Trophoblast cell (in vitro differentiated cells and primary cell): Measurements from ENCODE around the gene MMD2.

Experiments used
- DNase-seq, 2 donors: peaks; one replicate each; pipeline ENCODE4 v3.0.0-alpha.2; 2016
- H2AFZ ChIP-seq: 2 replicates; pipeline ENCODE4 v1.6.1; 2013; ENCODE audit warnings: low read length, moderate library complexity, mild to moderate bottlenecking; ENCODE audit not compliant: insufficient read depth, poor library complexity
- H2AK5ac ChIP-seq: 2 replicates; pipeline ENCODE4 v1.6.1; 2013; ENCODE audit warnings: mild to moderate bottlenecking, low read length
- H2BK120ac ChIP-seq: 2 replicates; pipeline ENCODE4 v1.6.1; 2013; ENCODE audit warnings: low read length, mild to moderate bottlenecking, moderate library complexity; ENCODE audit not compliant: insufficient read depth, poor library complexity
- H2BK12ac ChIP-seq: 2 replicates; pipeline ENCODE4 v1.6.1; 2013; ENCODE audit warnings: mild to moderate bottlenecking, low read length, moderate library complexity
- H2BK5ac ChIP-seq: 2 replicates; pipeline ENCODE4 v1.6.1; 2013; ENCODE audit warnings: low read length, low read depth, moderate library complexity, mild to moderate bottlenecking; ENCODE audit not compliant: poor library complexity
- H3K14ac ChIP-seq: 2 replicates; pipeline ENCODE4 v1.6.1; 2013; ENCODE audit warnings: mild to moderate bottlenecking, low read length
- H3K18ac ChIP-seq: 2 replicates; pipeline ENCODE4 v1.6.1; 2013; ENCODE audit warnings: mild to moderate bottlenecking, low read length
- H3K23ac ChIP-seq: 2 replicates; pipeline ENCODE4 v1.6.1; 2013; ENCODE audit warnings: low read length
- H3K27ac ChIP-seq: 2 replicates; pipeline ENCODE4 v1.5.1; 2013; ENCODE audit warnings: low read depth, mild to moderate bottlenecking, inconsistent platforms, low read length, moderate library complexity
- H3K27me3 ChIP-seq: 2 replicates; pipeline ENCODE4 v1.6.1; 2013; ENCODE audit warnings: inconsistent platforms, mild to moderate bottlenecking, low read length, moderate library complexity; ENCODE audit not compliant: insufficient read depth
- H3K36me3 ChIP-seq, 2 experiments: 1 replicate in 1 of 2; 2 replicates in 1 of 2; pipeline ENCODE4 v1.6.1; 2013; ENCODE audit warnings: low read length in 2 of 2, mild to moderate bottlenecking in 2 of 2, moderate library complexity in 1 of 2; ENCODE audit not compliant: insufficient read depth in 2 of 2, control insufficient read depth in 1 of 2
- H3K4ac ChIP-seq: 2 replicates; pipeline ENCODE4 v1.6.1; 2013; ENCODE audit warnings: low read depth, mild to moderate bottlenecking, low read length, moderate library complexity
- H3K4me1 ChIP-seq, 2 experiments: 1 replicate in 1 of 2; 2 replicates in 1 of 2; pipeline ENCODE4 v1.6.1; 2013; ENCODE audit warnings: low read length in 2 of 2, mild to moderate bottlenecking in 2 of 2, moderate library complexity in 1 of 2; ENCODE audit not compliant: insufficient read depth in 2 of 2, control insufficient read depth in 1 of 2
- H3K4me2 ChIP-seq: 2 replicates; pipeline ENCODE4 v1.6.1; 2013; ENCODE audit warnings: inconsistent platforms, mild to moderate bottlenecking, low read length, moderate library complexity
- H3K4me3 ChIP-seq: 2 replicates; pipeline ENCODE4 v1.5.1; 2013; ENCODE audit warnings: mild to moderate bottlenecking, low read depth, low read length, inconsistent platforms
- H3K79me1 ChIP-seq: one replicate; pipeline ENCODE4 v1.6.1; 2013; ENCODE audit warnings: low read length
- H3K79me2 ChIP-seq: 2 replicates; pipeline ENCODE4 v1.6.1; 2013; ENCODE audit warnings: low read length, mild to moderate bottlenecking; ENCODE audit not compliant: control insufficient read depth, insufficient read depth, poor library complexity
- H3K9ac ChIP-seq: 2 replicates; pipeline ENCODE4 v1.6.1; 2013; ENCODE audit warnings: mild to moderate bottlenecking, low read length
- H3K9me3 ChIP-seq: 2 replicates; pipeline ENCODE4 v1.6.1; 2013; ENCODE audit warnings: low read depth, mild to moderate bottlenecking, control low read depth, inconsistent platforms, low read length; ENCODE audit not compliant: insufficient read depth
- H4K12ac ChIP-seq: 2 replicates; pipeline ENCODE4 v1.6.1; 2013; ENCODE audit warnings: low read depth, mild to moderate bottlenecking, low read length, moderate library complexity
- H4K8ac ChIP-seq: 2 replicates; pipeline ENCODE4 v1.6.1; 2013; ENCODE audit warnings: low read depth, mild to moderate bottlenecking, low read length, moderate library complexity
- H4K91ac ChIP-seq: one replicate; pipeline ENCODE4 v1.6.1; 2013; ENCODE audit warnings: low read depth, mild to moderate bottlenecking, low read length, moderate library complexity
- WGBS: extraction: QIAGEN DNeasy Blood & Tissue Kit; methylation state at CpG from one replicate; pipeline ENCODE4 v1.1.7; 2013; ENCODE audit warnings: missing lambda C conversion rate; ENCODE audit not compliant: insufficient read length, insufficient coverage; ENCODE audit errors: extremely low coverage; 5-methylcytosine and 5-hydroxymethylcytosine counted together

MMD2 gene

DNA sequence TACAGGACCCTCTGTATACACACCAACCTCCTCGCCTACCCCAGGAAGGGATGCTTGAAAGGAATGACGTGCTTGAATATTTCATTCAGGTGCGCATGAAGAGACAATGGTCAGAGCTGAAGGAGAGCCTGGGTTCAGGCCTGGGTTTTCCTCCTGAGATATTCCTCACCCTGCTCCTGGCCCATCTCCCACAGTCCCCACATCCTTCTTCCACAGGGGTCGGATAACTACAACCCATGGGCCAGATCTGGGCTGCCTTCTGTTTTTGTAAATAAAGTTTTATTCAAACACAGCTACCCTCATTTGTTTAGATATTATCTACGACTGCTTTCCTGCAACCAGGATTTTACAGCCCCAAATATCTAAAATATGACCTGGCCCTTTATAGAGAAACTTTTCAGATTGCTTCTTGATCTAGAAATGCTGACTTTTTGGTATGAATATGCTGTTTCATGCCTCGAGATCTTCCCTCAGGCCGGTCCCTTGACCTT, 73.6 kb downstream of the MMD2 start:
- no peak overlapping the region for H3K4me3 ChIP-seq
- H3K27ac ChIP-seq = no peak overlapping the region
- H3K4me1 ChIP-seq = peaks cover 9 to 13% of the 10 kb centered on the region in 2 experiments
- H4K8ac ChIP-seq = no peak overlapping the region
- H2AK5ac ChIP-seq = no peak overlapping the region
- no peak overlapping the region for H3K18ac ChIP-seq
- no peak overlapping the region for H4K12ac ChIP-seq
- no peak overlapping the region for H3K14ac ChIP-seq
- no peak overlapping the region for H2BK5ac ChIP-seq
- no peak overlapping the region for H3K9ac ChIP-seq
- peaks cover 2% of the 10 kb centered on the region for H3K79me2 ChIP-seq
- H3K23ac ChIP-seq = no peak overlapping the region
- no peak overlapping the region for H2BK120ac ChIP-seq
- H3K79me1 ChIP-seq = no peaks in the 10 kb centered on the region
- peaks cover 3% of the 10 kb centered on the region for H3K9me3 ChIP-seq
- no CpG with 5 or more reads among the region's 7 CpGs for whole genome bisulfite sequencing
- H3K36me3 ChIP-seq = no peaks in the 10 kb centered on the region
- no peak for DNase-seq
- no peak overlapping the region for H3K4ac ChIP-seq
- no peak overlapping the region for H2BK12ac ChIP-seq
- peaks cover 5% of the 10 kb centered on the region for H3K27me3 ChIP-seq
- H2AFZ ChIP-seq = no peak overlapping the region
- H4K91ac ChIP-seq = no peak overlapping the region
- no peak overlapping the region for H3K4me2 ChIP-seq

- H3K9ac ChIP-seq = peak overlapping the region; percentile 37
- no peak overlapping the region for H3K4me3 ChIP-seq
These were observed 74.8 kb downstream of the MMD2 start for GRCh38 chr7:4884164-4884563.

DNA sequence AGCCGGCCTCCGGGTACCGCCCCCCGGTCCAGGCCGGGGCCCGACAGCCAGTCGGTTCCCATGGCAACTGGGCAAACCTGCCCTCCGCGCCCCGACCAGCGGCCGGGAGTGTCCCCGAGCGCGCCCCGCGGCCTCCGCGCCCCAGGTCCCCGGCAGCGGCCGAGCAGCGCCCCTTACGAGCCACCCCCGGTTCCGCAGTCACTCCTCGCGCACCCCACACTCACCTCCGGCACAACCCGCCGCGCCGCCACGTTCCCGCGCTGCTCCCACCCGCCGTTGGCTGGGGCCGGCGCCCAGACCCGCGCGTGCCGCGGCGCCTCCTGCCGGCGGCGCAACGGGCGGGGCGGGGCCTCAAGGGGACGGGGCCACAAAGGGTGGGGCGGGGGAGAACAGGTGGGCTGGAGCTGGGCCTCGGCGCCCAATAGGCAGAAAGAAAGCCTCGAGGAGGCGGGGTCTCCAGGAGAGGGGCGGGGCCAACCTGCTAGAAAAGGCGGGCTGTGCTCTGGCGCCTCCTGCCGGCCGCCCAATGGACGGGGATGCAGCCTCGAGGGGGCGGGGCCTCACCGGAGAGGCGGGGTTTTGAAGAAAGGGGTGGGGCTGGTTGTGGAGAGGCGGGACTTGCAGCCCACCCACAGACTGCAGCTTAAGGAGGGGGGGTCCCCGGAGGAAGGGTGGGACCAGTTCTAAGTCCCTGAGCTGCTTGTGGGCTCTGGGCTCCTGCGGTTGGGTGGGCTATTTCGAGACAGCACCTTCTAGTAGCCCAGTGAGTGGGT, 75.4 kb downstream of the MMD2 start, which contains the start of gene RADIL:
TSS of gene RADIL (minus strand) at position 345 of the 773 bp plus-strand sequence. CDS start 5,577 bp downstream, outside the sequence.
- H3K79me1 ChIP-seq = no peaks in the 10 kb centered on the region
- peak; percentile 69 to 85 for DNase-seq
- peak within 1 kb of the TSS; percentile 82 for H3K4me2 ChIP-seq
- peak within 1 kb of the TSS; percentile 64 for H3K4me3 ChIP-seq
- no peak within 1 kb of the TSS for H3K14ac ChIP-seq
- H3K27ac ChIP-seq = no peak within 1 kb of the TSS
- no peak within 1 kb of the TSS for H3K18ac ChIP-seq
- H3K79me2 ChIP-seq = peaks cover 2% of the 10 kb centered on the region
- no CpG with 5 or more reads among the region's 72 CpGs for WGBS
- no peak within 1 kb of the TSS for H3K4ac ChIP-seq
- peaks cover 3% of the 10 kb centered on the region for H3K9me3 ChIP-seq
- H2BK5ac ChIP-seq = no peak within 1 kb of the TSS
- H2AFZ ChIP-seq = peak within 1 kb of the TSS; percentile 44
- no peaks in the 10 kb centered on the region for H3K36me3 ChIP-seq
- H3K23ac ChIP-seq = peak within 1 kb of the TSS; percentile 35
- H4K8ac ChIP-seq = peak within 1 kb of the TSS; percentile 29
- no peak within 1 kb of the TSS for H2AK5ac ChIP-seq
- peaks cover 9 to 13% of the 10 kb centered on the region in 2 experiments for H3K4me1 ChIP-seq
- H3K27me3 ChIP-seq = peaks cover 5% of the 10 kb centered on the region
- peak within 1 kb of the TSS; percentile 37 for H3K9ac ChIP-seq
- no peak within 1 kb of the TSS for H2BK12ac ChIP-seq
- H4K12ac ChIP-seq = no peak within 1 kb of the TSS
- no peak within 1 kb of the TSS for H4K91ac ChIP-seq
- peak within 1 kb of the TSS; percentile 12 for H2BK120ac ChIP-seq

More at GRCh38 chr7:4884164-4884563, 74.8 kb downstream of the MMD2 start:
- Histone ChIP-seq H2AK5ac (no peak overlapping the region), H2BK12ac (no peak overlapping the region), H4K12ac (no peak overlapping the region), H3K27me3 (peaks cover 5% of the 10 kb centered on the region), H3K18ac (no peak overlapping the region), H3K79me2 (peaks cover 2% of the 10 kb centered on the region), H3K9me3 (peaks cover 3% of the 10 kb centered on the region), H2BK5ac (no peak overlapping the region), H2BK120ac (no peak overlapping the region), H3K14ac (no peak overlapping the region), H4K91ac (no peak overlapping the region), H3K4me1 (peaks cover 9 to 13% of the 10 kb centered on the region in 2 experiments), H2AFZ (no peak overlapping the region), H3K27ac (no peak overlapping the region), H3K79me1 (no peaks in the 10 kb centered on the region), H4K8ac (no peak overlapping the region), H3K4me2 (no peak overlapping the region), H3K23ac (peak overlapping the region; percentile 35), H3K36me3 (no peaks in the 10 kb centered on the region), H3K4ac (no peak overlapping the region)
- WGBS = no CpG with 5 or more reads among the region's 10 CpGs
- no peak for DNase-seq

DNA sequence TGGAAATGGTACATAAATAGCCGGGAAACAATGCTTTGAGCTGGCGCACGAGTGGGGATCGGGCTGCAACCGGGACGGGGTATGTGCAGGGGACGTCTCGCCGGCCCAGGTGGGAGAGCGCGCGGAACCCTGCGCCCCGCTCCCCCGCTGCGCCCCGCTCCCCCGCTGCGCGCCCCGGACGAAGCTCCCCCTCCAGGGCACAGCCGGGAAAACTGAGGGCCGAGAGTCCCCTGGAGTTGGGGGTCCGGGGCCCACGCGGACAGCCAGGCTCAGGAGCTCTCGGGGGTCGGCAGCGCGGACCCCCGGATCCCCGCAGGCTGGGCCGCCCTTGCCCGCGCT, 76.0 kb downstream of the MMD2 start:
- no peak overlapping the region for H4K91ac ChIP-seq
- WGBS = no CpG with 5 or more reads among the region's 36 CpGs
- no peak overlapping the region for H3K9ac ChIP-seq

More for the DNA sequence above, 76.0 kb downstream of the MMD2 start:
- Histone ChIP-seq H3K23ac (no peak overlapping the region), H3K4ac (no peak overlapping the region), H3K27ac (no peak overlapping the region), H3K79me2 (peaks cover 2% of the 10 kb centered on the region), H3K18ac (no peak overlapping the region), H2BK5ac (no peak overlapping the region), H3K14ac (no peak overlapping the region), H3K4me3 (peak overlapping the region; percentile 64), H2BK120ac (peak overlapping the region; percentile 12), H3K27me3 (peaks cover 5% of the 10 kb centered on the region), H3K4me2 (peak overlapping the region; percentile 82), H2BK12ac (no peak overlapping the region), H2AFZ (peak overlapping the region; percentile 39), H4K12ac (no peak overlapping the region), H3K36me3 (no peaks in the 10 kb centered on the region), H3K9me3 (peaks cover 3% of the 10 kb centered on the region), H4K8ac (no peak overlapping the region), H3K79me1 (no peaks in the 10 kb centered on the region), H2AK5ac (no peak overlapping the region), H3K4me1 (peaks cover 9 to 13% of the 10 kb centered on the region in 2 experiments)
- DNase-seq = no peak
